Endothelial cell of umbilical vein (primary cell): ENCODE data around the gene TRABD. TPM values are rescaled to one million over a fixed set of nuclear protein-coding genes. Genes with fewer than 3 reads are reported as not detected.

Experiments used
- BruUV-seq: library from RNA; stranded (reverse); fragments of 400-500 nt; replicated peaks from 2 replicates; lab custom pipeline; 2021; lab: Mats Ljungman, UMichigan
- CTCF ChIA-PET: fragments of 300-600, 350-600 bp; sonication (Branson Sonifier 250); formaldehyde crosslinking; loops from one replicate; lab custom pipeline; 2021; ENCODE audit warnings: antibody characterized with exemption, inconsistent platforms; lab: Charles Lee
- POLR2A ChIA-PET: fragments of 300-600, 350-600 bp; sonication (Branson Sonifier 250); formaldehyde crosslinking; loops from one replicate; lab custom pipeline; 2021; ENCODE audit warnings: antibody characterized with exemption, inconsistent platforms; lab: Charles Lee
- DNase-seq: peaks from one replicate; pipeline ENCODE4 v3.0.0-alpha.2; 2011; ENCODE audit warnings: low read depth, low spot score
- FAIRE-seq: peaks from 2 replicates; lab custom pipeline; 2011; peaks lifted over from hg19 to GRCh38; lab: Jason Lieb, UNC
- H2AFZ ChIP-seq: 2 replicates; pipeline ENCODE4 v1.6.0; 2012; ENCODE audit warnings: low read depth, low read length, control low read depth, inconsistent platforms
- H3K27ac ChIP-seq: 2 replicates; pipeline ENCODE4 v1.5.1; 2011; ENCODE audit warnings: low read depth, mild to moderate bottlenecking, control low read depth, low read length, moderate library complexity; ENCODE audit not compliant: insufficient read depth
- H3K27me3 ChIP-seq, 2 experiments: 2 replicates each; pipeline versions ENCODE4 v1.6.0 to v1.6.1; 2011; ENCODE audit warnings: low read length in 2 of 2, mixed read lengths in 1 of 2; ENCODE audit not compliant: control insufficient read depth in 2 of 2, insufficient read depth in 2 of 2
- H3K36me3 ChIP-seq, 2 experiments: 2 replicates in 1 of 2; 3 replicates in 1 of 2; pipeline ENCODE4 v1.5.1; 2011; ENCODE audit warnings: low read length in 2 of 2, mild to moderate bottlenecking in 1 of 2, moderate library complexity in 1 of 2; ENCODE audit not compliant: control insufficient read depth in 2 of 2, insufficient read depth in 2 of 2; ENCODE audit errors: extremely low read depth in 1 of 2
- H3K4me1 ChIP-seq: 3 replicates; pipeline ENCODE4 v1.5.1; 2011; ENCODE audit warnings: mild to moderate bottlenecking, low read length; ENCODE audit not compliant: control insufficient read depth, insufficient read depth; ENCODE audit errors: extremely low read depth
- H3K4me2 ChIP-seq: 2 replicates; pipeline ENCODE4 v1.6.1; 2011; ENCODE audit warnings: low read length, control low read depth, mixed read lengths; ENCODE audit not compliant: insufficient read depth
- H3K4me3 ChIP-seq, 3 experiments: fragments of 200-600 bp in 1 of 3; sonication (generic), shearing (Covaris generic) in 1 of 3; replicated peaks in 1 of 3; 2 replicates each; pipeline ENCODE4 v1.5.1; 2011 to 2016; ENCODE audit warnings: control low read depth in 3 of 3, low read length in 3 of 3, mild to moderate bottlenecking in 2 of 3, inconsistent platforms in 1 of 3, low read depth in 1 of 3, moderate library complexity in 1 of 3; ENCODE audit not compliant: insufficient read depth in 1 of 3
- H3K79me2 ChIP-seq: 2 replicates; pipeline ENCODE4 v1.6.0; 2012; ENCODE audit warnings: low read length, inconsistent platforms; ENCODE audit not compliant: control insufficient read depth, insufficient read depth
- H3K9ac ChIP-seq: replicated peaks from 2 replicates; pipeline ENCODE3; 2011; ENCODE audit warnings: low read length, control low read depth; ENCODE audit not compliant: insufficient read depth; ENCODE audit errors: extremely low read depth
- H3K9me1 ChIP-seq: replicated peaks from 3 replicates; pipeline ENCODE4 v1.6.0; 2011; ENCODE audit warnings: mild to moderate bottlenecking, low read length; ENCODE audit not compliant: control insufficient read depth, insufficient read depth; ENCODE audit errors: extremely low read depth
- H3K9me3 ChIP-seq: replicated peaks from 2 replicates; pipeline ENCODE4 v1.5.1; 2012; ENCODE audit warnings: low read length, inconsistent platforms; ENCODE audit not compliant: control insufficient read depth, insufficient read depth
- H4K20me1 ChIP-seq: replicated peaks from 2 replicates; pipeline ENCODE3; 2011; ENCODE audit warnings: mild to moderate bottlenecking, low read length; ENCODE audit not compliant: control insufficient read depth, insufficient read depth; ENCODE audit errors: extremely low read depth
- CTCF ChIP-seq, 2 donors: IDR thresholded peaks; 1 replicate in 1 of 2; 2 replicates in 1 of 2; pipeline ENCODE4 v1.5.1; 2011; ENCODE audit warnings: low read length in 2 of 2, mild to moderate bottlenecking in 2 of 2, moderate library complexity in 2 of 2, control low read depth in 1 of 2, inconsistent platforms in 1 of 2, low read depth in 1 of 2; ENCODE audit not compliant: insufficient read depth in 1 of 2; ENCODE audit errors: extremely low read depth in 1 of 2
- FOS ChIP-seq: IDR thresholded peaks from 2 replicates; pipeline ENCODE4 v1.6.1; 2011; ENCODE audit warnings: mild to moderate bottlenecking, low read length, moderate library complexity, borderline replicate concordance; ENCODE audit not compliant: insufficient read depth
- MAX ChIP-seq: IDR thresholded peaks from 2 replicates; pipeline ENCODE4 v1.6.1; 2011; ENCODE audit not compliant: insufficient read depth, insufficient read length
- POLR2A ChIP-seq: IDR thresholded peaks from 2 replicates; pipeline ENCODE4 v1.6.1; 2012; ENCODE audit warnings: low read depth, mild to moderate bottlenecking, control low read depth, low read length
- POLR2AphosphoS5 ChIP-seq: IDR thresholded peaks from 2 replicates; pipeline ENCODE4 v1.6.1; 2012; ENCODE audit warnings: low read depth, mild to moderate bottlenecking, control low read depth, low read length, moderate library complexity; ENCODE audit not compliant: insufficient read depth
- dilution Hi-C: fragments of 300-500 bp; cut with MboI; formaldehyde crosslinking; loops from one replicate; pipeline ENCODE4 v1.15.0; 2019; ENCODE audit warnings: low sequenced_read_pairs; ENCODE audit not compliant: extremely low pct_ligation_motif_present
- intact Hi-C: fragments of 100-400 bp; cut with micrococcal nuclease; formaldehyde crosslinking; loops from one replicate; pipeline ENCODE4 v1.10.0; 2022
- polyA plus RNA-seq, 4 experiments: library from polyadenylated mRNA; depleted of rRNA in 3 of 4; stranded (reverse) in 3 of 4; unstranded in 1 of 4; fragments of >200 nt; gene quantifications; 2 replicates each; pipeline versions ENCODE4 v1.2.1 to v1.2.3, GENCODE V29; 2011 to 2012; ENCODE audit warnings: missing spikeins in 1 of 4
- total RNA-seq: library from RNA; stranded (reverse); gene quantifications from 2 replicates; pipeline ENCODE4 v1.2.3, GENCODE V29; 2021

TRABD gene
- total and polyA plus RNA-seq, 2 donors (not counting 3 experiments of a cell fraction or from before 2014, with no cell fraction given): 46.8 to 48.4 TPM

- Histone ChIP-seq H3K9me1 (no peaks in the 10 kb centered on the region), H3K9me3 (no peaks in the 10 kb centered on the region), H3K4me1 (peaks cover 26% of the 10 kb centered on the region), H4K20me1 (no peaks in the 10 kb centered on the region), H3K9ac (no peak overlapping the region), H3K4me2 (peak overlapping the region; percentile 85), H3K27me3 (no peaks in the 10 kb centered on the region), H3K79me2 (peaks cover 47% of the 10 kb centered on the region), H3K36me3 (peaks cover 0 to 14% of the 10 kb centered on the region in 2 experiments), H2AFZ (no peak overlapping the region), H3K27ac (no peak overlapping the region), H3K4me3 (peak overlapping the region in 2 of 3 experiments; percentile 15 to 37)
- DNase-seq: no peak
- BruUV-seq: no TSS peak
- intact Hi-C loops: no loop called here
- POLR2A ChIA-PET: no interaction called here
- no peak for TF ChIP-seq POLR2A
- TF ChIP-seq MAX: no peak
- no peak for TF ChIP-seq FOS
- no peak for TF ChIP-seq CTCF (IDR thresholded peaks at IDR 0.05; ENCODE audit: extremely low read depth in 1 of 2, insufficient read depth in 1 of 2, low read depth in 1 of 2, low read length in 2 of 2)
- TF ChIP-seq POLR2AphosphoS5: no peak
- CTCF ChIA-PET: interaction anchor here (1.3 to 2.8 kb wide), 4 partner anchors 8 to 283 kb away, joined by 5 to 24 read pairs (median 6); partner anchors contain the start of genes HDAC10 and SCO2
- FAIRE-seq: no peak
- dilution Hi-C loops: no loop called here
These were observed 56.8 kb downstream of the TRABD start for GRCh38 chr22:50242406-50242949.
